ENCODE results near the gene RAP1GDS1.
"Not testable (repeated sequence)": the region's sequence is repeated elsewhere in the genome, so short reads cannot be mapped to it uniquely, and the experiment has no call there.

RAP1GDS1 gene

DNA sequence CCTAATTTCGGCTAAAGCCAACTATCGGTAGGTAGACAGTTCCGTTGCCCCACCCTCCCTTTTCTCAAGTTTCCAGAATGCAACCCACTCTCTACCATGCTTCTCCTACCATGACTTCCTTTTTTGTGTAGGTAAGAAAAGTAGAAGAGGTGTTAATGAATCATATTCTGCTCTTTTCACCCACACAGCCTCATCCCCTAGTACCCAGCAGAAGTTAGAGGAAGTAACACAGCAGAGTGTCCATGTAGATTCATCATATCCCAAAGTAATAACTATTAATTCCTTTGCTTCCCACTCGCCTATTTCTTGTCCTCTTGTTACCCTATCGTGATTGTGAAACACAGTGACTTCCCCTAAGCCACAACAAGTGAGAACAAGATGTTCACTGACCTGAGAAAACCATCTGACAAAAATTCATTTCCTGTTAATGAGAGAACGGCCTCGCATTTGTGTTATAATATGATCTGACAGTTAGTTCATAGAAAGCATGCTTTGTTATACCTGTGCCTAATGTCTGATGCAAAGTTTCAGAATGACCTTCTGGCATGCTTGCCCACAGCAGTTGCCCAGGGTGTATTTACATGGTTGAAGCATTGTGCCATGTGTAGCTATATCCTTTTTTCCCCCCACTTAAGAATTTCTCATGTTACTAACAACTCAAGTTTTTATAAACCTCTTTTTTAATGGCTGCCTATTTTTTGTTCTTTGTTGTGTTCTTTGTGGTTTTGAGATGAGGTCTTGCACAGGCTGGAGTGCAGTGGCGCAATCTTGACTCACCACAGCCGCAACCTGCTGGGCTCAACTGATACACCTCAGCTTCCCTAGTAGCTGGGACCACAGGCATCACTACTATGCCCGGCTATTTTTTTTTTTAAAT is 185.6 kb downstream of the RAP1GDS1 start:
- H3K36me3 ChIP-seq (ENCODE audit: insufficient read depth, low read length): peaks cover 22% of the 10 kb centered on the region
- peak overlapping the region; percentile 6 for H3K9ac ChIP-seq (ENCODE audit: low read depth, low read length)
- H3K9me3 ChIP-seq (replicated peaks; ENCODE audit: low read length): no peaks in the 10 kb centered on the region
- H3K4me2 ChIP-seq (ENCODE audit: low read length): peak overlapping the region; percentile 30
- peak overlapping the region; percentile 6 for H3K4me3 ChIP-seq (ENCODE audit: low read length)
- no peaks in the 10 kb centered on the region for H3K27me3 ChIP-seq (ENCODE audit: control insufficient read depth, insufficient read depth, low read length)
- H3K4me1 ChIP-seq (ENCODE audit: control insufficient read depth, insufficient read depth, low read length): peaks cover 37% of the 10 kb centered on the region

DNA sequence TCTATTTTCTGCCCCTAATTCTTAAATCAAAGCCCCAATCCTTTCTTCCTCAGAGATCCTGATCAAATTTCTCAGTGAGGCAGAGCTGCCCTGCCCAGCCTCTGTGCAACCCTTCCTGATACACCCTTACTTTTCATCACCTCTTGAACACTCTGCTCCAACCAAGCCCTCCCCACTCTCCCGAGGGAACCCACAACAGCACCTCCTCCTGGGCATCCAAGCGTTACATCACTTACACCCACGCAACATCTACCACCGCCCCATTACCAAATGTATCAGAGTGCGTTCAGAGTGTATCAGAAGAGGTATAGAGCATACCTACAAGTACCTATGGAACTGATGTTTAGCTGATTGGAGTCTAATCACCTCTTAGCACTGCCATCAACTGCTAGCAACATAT is 186.5 kb downstream of the RAP1GDS1 start:
- peak overlapping the region; percentile 30 for H3K4me2 ChIP-seq (ENCODE audit: low read length)
- H3K9ac ChIP-seq (ENCODE audit: low read depth, low read length): peak overlapping the region; percentile 25

DNA sequence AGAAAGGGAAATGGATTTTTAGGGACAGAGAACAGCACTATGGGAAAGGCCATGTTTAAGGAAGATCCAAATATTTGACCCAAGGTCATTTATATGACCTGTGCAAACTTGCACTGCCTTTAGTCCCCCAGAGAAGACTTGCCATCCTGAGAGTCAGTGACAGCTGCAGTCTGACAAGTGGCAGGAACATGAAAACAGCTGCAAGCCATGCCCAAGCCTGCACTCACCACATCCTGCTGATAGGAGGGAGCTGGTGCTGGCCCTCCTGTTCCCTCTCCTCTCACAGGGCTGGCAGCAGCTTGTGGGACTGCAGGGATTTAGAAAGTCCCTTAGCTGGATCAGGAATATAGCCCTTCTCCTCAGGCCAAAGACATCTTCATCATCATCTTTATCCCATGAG is 187.7 kb downstream of the RAP1GDS1 start:
- H3K4me1 ChIP-seq (ENCODE audit: control insufficient read depth, insufficient read depth, low read length): peaks cover 44% of the 10 kb centered on the region
- peak overlapping the region; percentile 47 for H3K9ac ChIP-seq (ENCODE audit: low read depth, low read length)
- no peak overlapping the region for H3K4me3 ChIP-seq (ENCODE audit: low read length)
- peak overlapping the region; percentile 16 for H3K4me2 ChIP-seq (ENCODE audit: low read length)
- no peaks in the 10 kb centered on the region for H3K27me3 ChIP-seq (ENCODE audit: control insufficient read depth, insufficient read depth, low read length)
- peaks cover 5% of the 10 kb centered on the region for H3K36me3 ChIP-seq (ENCODE audit: insufficient read depth, low read length)
- no peaks in the 10 kb centered on the region for H3K9me3 ChIP-seq (replicated peaks; ENCODE audit: low read length)

More for the DNA sequence above, 186.5 kb downstream of the RAP1GDS1 start:
- Histone ChIP-seq H3K27me3 (ENCODE audit: control insufficient read depth, insufficient read depth, low read length) (no peaks in the 10 kb centered on the region), H3K9me3 (replicated peaks; ENCODE audit: low read length) (no peaks in the 10 kb centered on the region), H3K36me3 (ENCODE audit: insufficient read depth, low read length) (peaks cover 13% of the 10 kb centered on the region), H3K4me1 (ENCODE audit: control insufficient read depth, insufficient read depth, low read length) (peaks cover 44% of the 10 kb centered on the region), H3K4me3 (ENCODE audit: low read length) (no peak overlapping the region)

DNA sequence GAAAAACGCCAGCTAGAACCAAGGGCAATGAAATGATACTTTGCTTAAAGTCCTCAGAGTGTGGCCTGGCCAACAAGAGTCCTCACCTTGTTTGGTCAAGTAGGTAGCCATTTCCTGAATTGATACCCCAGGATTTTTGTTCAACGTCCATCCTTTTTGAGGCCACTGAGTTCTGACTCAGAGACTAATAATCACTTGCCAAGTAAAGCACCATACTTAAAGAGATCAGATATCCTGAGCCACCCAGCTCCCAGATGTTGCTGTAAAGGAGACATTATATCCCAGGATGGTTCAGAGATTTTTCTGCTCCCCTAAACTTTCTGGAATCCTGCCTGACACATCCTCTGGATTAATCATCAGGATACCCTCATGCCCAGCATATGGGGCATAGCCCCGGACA is 190.9 kb downstream of the RAP1GDS1 start:
- H3K4me3 ChIP-seq (ENCODE audit: low read length): no peak overlapping the region
- no peak overlapping the region for H3K9ac ChIP-seq (ENCODE audit: low read depth, low read length)
- H3K4me1 ChIP-seq (ENCODE audit: control insufficient read depth, insufficient read depth, low read length): peaks cover 32% of the 10 kb centered on the region
- H3K4me2 ChIP-seq (ENCODE audit: low read length): no peak overlapping the region
- H3K36me3 ChIP-seq (ENCODE audit: insufficient read depth, low read length): no peaks in the 10 kb centered on the region
- no peaks in the 10 kb centered on the region for H3K27me3 ChIP-seq (ENCODE audit: control insufficient read depth, insufficient read depth, low read length)
- H3K9me3 ChIP-seq (replicated peaks; ENCODE audit: low read length): no peaks in the 10 kb centered on the region

DNA sequence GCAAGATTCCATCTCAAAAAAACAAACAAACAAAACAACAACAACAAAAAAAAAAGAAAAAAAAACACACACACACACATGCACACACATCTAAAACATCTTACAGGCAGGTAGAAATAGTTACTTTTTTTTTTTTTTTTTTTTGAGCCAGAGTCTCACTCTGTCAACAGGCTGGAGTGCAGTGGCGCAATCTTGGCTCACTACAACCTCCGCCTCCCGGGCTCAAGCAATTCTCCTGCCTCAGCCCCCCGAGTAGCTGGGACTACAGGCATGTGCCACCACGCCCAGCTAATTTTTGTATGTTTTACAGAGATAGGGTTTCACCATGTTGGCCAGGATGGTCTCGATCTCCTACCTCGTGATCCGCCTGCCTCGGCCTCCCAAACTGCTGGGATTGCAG is 196.2 kb downstream of the RAP1GDS1 start:
- H3K9me3 ChIP-seq (replicated peaks; ENCODE audit: low read length); H3K4me2 ChIP-seq (ENCODE audit: low read length); H3K36me3 ChIP-seq (ENCODE audit: insufficient read depth, low read length); H3K4me3 ChIP-seq (ENCODE audit: low read length); H3K4me1 ChIP-seq (ENCODE audit: control insufficient read depth, insufficient read depth, low read length); H3K27me3 ChIP-seq (ENCODE audit: control insufficient read depth, insufficient read depth, low read length); H3K9ac ChIP-seq (ENCODE audit: low read depth, low read length): not testable (repeated sequence)

DNA sequence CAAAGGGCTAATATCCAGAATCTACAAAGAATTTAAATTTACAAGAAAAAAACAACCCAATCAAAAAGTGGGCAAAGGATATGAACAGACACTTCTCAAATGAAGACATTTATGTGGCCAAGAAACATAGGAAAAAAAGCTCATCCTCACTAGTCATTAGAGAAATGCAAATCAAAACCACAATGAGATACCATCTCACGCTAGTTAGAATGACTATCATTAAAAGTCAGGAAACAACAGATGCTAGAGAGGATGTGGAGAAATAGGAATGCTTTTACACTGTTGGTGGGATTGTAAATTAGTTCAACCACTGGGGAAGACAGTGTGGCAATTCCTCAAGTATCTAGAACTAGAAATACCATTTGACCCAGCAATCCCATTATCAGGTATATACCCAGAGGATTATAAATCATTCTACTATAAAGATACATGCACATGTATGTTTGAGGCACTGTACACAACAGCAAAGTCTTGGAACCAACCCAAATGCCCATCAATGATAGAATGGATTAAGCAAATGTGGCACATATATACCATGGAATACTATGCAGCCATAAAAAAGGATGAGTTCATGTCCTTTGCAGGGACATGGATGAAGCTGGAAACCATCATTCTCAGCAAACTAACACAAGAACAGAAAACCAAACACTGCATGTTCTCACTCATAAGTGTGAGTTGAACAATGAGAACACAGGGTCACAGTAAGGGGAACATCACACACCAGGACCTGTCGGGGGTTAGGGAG is 200.1 kb downstream of the RAP1GDS1 start:
- H3K4me1 ChIP-seq (ENCODE audit: control insufficient read depth, insufficient read depth, low read length); H3K4me2 ChIP-seq (ENCODE audit: low read length): not testable (repeated sequence)

DNA sequence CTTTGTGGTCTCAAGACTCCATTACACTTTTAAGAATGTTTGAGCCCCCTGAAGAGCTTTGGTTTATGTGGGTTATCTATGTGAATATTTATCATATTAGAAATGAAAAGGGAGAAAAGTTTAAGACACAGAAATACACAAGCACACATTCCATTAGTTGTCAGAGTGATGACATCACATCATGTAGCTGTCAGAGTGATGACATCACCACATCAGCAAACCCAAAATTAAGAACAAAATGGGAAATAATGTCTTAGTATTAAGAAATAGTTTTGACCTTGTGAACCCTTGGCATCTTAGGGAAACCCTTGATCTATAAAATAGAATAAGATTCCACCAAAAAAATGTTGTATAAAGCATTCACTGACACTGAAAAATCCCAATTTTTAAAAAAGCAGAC is 201.3 kb downstream of the RAP1GDS1 start:
- Histone ChIP-seq H3K36me3 (ENCODE audit: insufficient read depth, low read length) (no peaks in the 10 kb centered on the region), H3K4me1 (ENCODE audit: control insufficient read depth, insufficient read depth, low read length) (peaks cover 9% of the 10 kb centered on the region), H3K9me3 (replicated peaks; ENCODE audit: low read length) (no peaks in the 10 kb centered on the region)

More for the DNA sequence above, 200.1 kb downstream of the RAP1GDS1 start:
- H3K9ac ChIP-seq (ENCODE audit: low read depth, low read length); H3K27me3 ChIP-seq (ENCODE audit: control insufficient read depth, insufficient read depth, low read length); H3K9me3 ChIP-seq (replicated peaks; ENCODE audit: low read length); H3K4me3 ChIP-seq (ENCODE audit: low read length); H3K36me3 ChIP-seq (ENCODE audit: insufficient read depth, low read length): not testable (repeated sequence)

DNA sequence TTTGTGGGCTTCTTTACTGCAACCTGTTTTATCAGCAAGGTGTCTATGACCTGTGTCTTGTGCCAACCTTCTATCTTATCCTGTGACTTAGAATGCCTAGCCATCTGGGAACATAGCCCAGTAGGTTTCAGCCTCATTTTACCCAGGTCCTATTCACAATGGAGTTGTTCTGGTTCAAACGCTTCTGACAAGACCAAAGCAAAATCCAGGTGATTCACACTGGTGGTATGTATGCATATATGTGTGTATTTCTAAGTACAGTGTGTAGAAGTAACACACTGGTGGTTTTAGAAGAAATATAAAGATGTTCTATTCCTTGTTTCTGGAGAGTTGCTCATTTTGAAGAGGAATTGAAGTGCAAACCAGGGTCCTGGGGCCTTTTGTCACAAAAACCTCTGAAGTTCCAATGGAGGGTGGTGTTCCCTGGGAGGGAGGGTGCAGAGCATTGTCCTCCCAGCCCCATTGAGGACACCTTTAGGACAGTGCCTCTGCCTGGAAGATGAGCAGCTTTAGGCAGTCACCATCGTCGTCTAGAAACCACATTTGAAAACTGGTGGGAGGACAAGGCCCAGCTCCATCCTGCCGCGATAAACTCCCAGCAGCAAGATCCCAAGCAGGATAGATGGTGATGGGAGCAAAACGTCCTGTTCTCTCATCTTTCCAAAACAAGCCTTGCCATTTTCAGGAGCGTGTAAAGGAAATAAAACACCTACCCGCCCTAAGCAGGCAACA is 205.8 kb downstream of the RAP1GDS1 start:
- H3K4me1 ChIP-seq (ENCODE audit: control insufficient read depth, insufficient read depth, low read length): peaks cover 45% of the 10 kb centered on the region
- H3K36me3 ChIP-seq (ENCODE audit: insufficient read depth, low read length): peaks cover 16% of the 10 kb centered on the region
- no peak overlapping the region for H3K4me3 ChIP-seq (ENCODE audit: low read length)
- H3K9ac ChIP-seq (ENCODE audit: low read depth, low read length): peak overlapping the region; percentile 2
- no peaks in the 10 kb centered on the region for H3K27me3 ChIP-seq (ENCODE audit: control insufficient read depth, insufficient read depth, low read length)
- no peak overlapping the region for H3K4me2 ChIP-seq (ENCODE audit: low read length)
- no peaks in the 10 kb centered on the region for H3K9me3 ChIP-seq (replicated peaks; ENCODE audit: low read length)

More for the DNA sequence above, 201.3 kb downstream of the RAP1GDS1 start:
- Histone ChIP-seq H3K4me2 (ENCODE audit: low read length) (no peak overlapping the region), H3K4me3 (ENCODE audit: low read length) (no peak overlapping the region), H3K27me3 (ENCODE audit: control insufficient read depth, insufficient read depth, low read length) (no peaks in the 10 kb centered on the region), H3K9ac (ENCODE audit: low read depth, low read length) (no peak overlapping the region)

DNA sequence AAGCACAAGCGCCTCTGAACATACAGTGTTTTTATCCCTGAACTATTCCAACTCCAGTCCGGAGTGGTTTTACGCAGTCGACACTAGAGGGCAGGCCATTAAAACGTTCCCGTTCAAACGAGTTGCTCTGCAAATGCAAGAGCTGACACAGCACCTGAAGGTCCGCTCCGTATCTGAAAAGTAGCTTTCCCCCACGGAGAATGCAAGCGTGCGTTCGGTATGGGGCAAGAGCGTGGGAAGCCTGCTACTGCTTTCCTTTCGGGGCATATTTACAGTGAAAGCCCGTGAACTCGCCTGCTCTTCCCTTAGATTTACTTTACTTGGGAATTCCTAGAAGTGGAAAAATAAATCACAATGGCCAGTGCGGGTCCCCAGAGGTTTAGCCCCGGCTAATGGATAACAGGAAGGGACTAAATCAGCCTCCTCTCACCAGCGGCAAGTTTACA is 206.5 kb downstream of the RAP1GDS1 start:
- Histone ChIP-seq H3K4me3 (ENCODE audit: low read length) (peak overlapping the region; percentile 64), H3K9me3 (replicated peaks; ENCODE audit: low read length) (no peaks in the 10 kb centered on the region), H3K27me3 (ENCODE audit: control insufficient read depth, insufficient read depth, low read length) (no peaks in the 10 kb centered on the region), H3K4me2 (ENCODE audit: low read length) (peak overlapping the region; percentile 83), H3K4me1 (ENCODE audit: control insufficient read depth, insufficient read depth, low read length) (peaks cover 45% of the 10 kb centered on the region), H3K36me3 (ENCODE audit: insufficient read depth, low read length) (peaks cover 21% of the 10 kb centered on the region), H3K9ac (ENCODE audit: low read depth, low read length) (peak overlapping the region; percentile 48)

DNA sequence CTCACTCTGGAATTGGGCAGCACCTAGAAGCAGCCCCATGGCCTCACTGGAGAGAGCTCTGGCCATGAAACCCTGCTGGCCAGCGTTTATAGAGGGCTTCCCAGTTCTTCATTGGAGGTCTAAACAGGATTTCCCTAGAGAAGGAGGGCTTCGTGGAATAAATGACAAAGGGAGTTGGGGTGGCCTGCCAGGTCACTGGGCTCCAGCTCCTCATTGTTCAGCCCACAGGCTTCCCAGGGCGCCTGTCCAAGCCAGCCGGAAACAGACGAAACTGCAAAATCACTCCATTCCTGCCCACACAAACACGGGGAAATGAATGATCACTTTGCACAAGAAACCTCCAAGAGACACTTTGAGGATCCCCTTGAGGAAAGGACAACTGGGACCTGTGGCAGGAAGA is 207.5 kb downstream of the RAP1GDS1 start:
- peaks cover 46% of the 10 kb centered on the region for H3K4me1 ChIP-seq (ENCODE audit: control insufficient read depth, insufficient read depth, low read length)
- no peaks in the 10 kb centered on the region for H3K27me3 ChIP-seq (ENCODE audit: control insufficient read depth, insufficient read depth, low read length)
- H3K36me3 ChIP-seq (ENCODE audit: insufficient read depth, low read length): peaks cover 22% of the 10 kb centered on the region
- H3K9me3 ChIP-seq (replicated peaks; ENCODE audit: low read length): no peaks in the 10 kb centered on the region
- peak overlapping the region; percentile 30 for H3K4me2 ChIP-seq (ENCODE audit: low read length)
- H3K4me3 ChIP-seq (ENCODE audit: low read length): no peak overlapping the region
- peak overlapping the region; percentile 33 for H3K9ac ChIP-seq (ENCODE audit: low read depth, low read length)

DNA sequence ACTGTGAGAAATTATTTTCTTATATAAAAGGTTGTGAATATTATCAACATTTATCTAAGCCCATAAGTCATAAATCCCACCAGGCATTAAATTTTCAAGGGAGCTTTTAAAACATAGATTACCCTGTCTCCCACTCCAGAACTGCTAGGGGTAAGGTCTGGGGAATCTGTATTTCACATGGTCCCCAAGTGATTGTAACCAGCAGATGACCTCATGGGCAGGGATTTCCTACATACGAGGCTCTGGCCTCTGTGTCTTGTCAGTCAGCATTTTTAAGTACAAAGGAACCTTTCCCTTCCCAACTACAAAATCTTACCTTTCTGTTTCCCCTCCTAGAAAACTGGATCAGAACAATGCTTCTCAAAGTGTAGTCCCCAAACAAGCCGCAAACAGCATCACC is 208.6 kb downstream of the RAP1GDS1 start:
- Histone ChIP-seq H3K9ac (ENCODE audit: low read depth, low read length) (no peak overlapping the region), H3K9me3 (replicated peaks; ENCODE audit: low read length) (no peaks in the 10 kb centered on the region), H3K36me3 (ENCODE audit: insufficient read depth, low read length) (peaks cover 28% of the 10 kb centered on the region), H3K4me2 (ENCODE audit: low read length) (no peak overlapping the region), H3K4me3 (ENCODE audit: low read length) (no peak overlapping the region), H3K4me1 (ENCODE audit: control insufficient read depth, insufficient read depth, low read length) (peaks cover 57% of the 10 kb centered on the region), H3K27me3 (ENCODE audit: control insufficient read depth, insufficient read depth, low read length) (no peaks in the 10 kb centered on the region)

Measured in skeletal muscle satellite cell (primary cell).